Kidney epithelial cell (primary cell): ENCODE data around the gene TMCC2. TPM values are rescaled to one million over a fixed set of nuclear protein-coding genes. Genes with fewer than 3 reads are reported as not detected.

ENCODE experiments used
- DNase-seq: peaks from one replicate; pipeline ENCODE4 v3.0.0-alpha.2; 2010; ENCODE audit warnings: low read depth
- H3K27me3 ChIP-seq: 2 replicates; pipeline ENCODE4 v1.6.0; 2011; ENCODE audit warnings: low read length; ENCODE audit not compliant: control insufficient read depth, insufficient read depth
- H3K36me3 ChIP-seq: 2 replicates; pipeline ENCODE4 v1.5.1; 2011; ENCODE audit warnings: low read length; ENCODE audit not compliant: control insufficient read depth, insufficient read depth
- H3K4me3 ChIP-seq: 2 replicates; pipeline ENCODE4 v1.5.1; 2011; ENCODE audit warnings: low read depth, mild to moderate bottlenecking, control low read depth, low read length
- CTCF ChIP-seq: IDR thresholded peaks from 2 replicates; pipeline ENCODE4 v1.5.1; 2011; ENCODE audit warnings: mild to moderate bottlenecking, moderate library complexity, low read length, control low read depth, inconsistent platforms; ENCODE audit not compliant: insufficient read depth, poor library complexity, severe bottlenecking
- total RNA-seq: library from RNA; depleted of rRNA; stranded (reverse); fragments of >200 nt; gene quantifications from 2 replicates; pipeline ENCODE4 v1.2.3, GENCODE V29; 2015

Gene TMCC2
- total RNA-seq, 1 donor from 2014 or later = 12.7 TPM

- Histone ChIP-seq H3K27me3 (no peaks in the 10 kb centered on the region), H3K36me3 (no peaks in the 10 kb centered on the region), H3K4me3 (no peak overlapping the region)
- no peak for TF ChIP-seq CTCF
- DNase-seq = no peak
Observed at GRCh38 chr1:205257735-205258134, 30.0 kb downstream of the TMCC2 start.

GRCh38 chr1:205258261-205258691 lies 30.5 kb downstream of the TMCC2 start:
- no peak overlapping the region for H3K4me3 ChIP-seq
- TF ChIP-seq CTCF = no peak
- H3K36me3 ChIP-seq = no peaks in the 10 kb centered on the region
- no peak for DNase-seq
- no peaks in the 10 kb centered on the region for H3K27me3 ChIP-seq

- no peaks in the 10 kb centered on the region for H3K27me3 ChIP-seq
- no peak overlapping the region for H3K4me3 ChIP-seq
- H3K36me3 ChIP-seq = no peaks in the 10 kb centered on the region
- no peak for TF ChIP-seq CTCF
- DNase-seq = no peak
Observed at GRCh38 chr1:205258719-205259118, 31.0 kb downstream of the TMCC2 start.

GRCh38 chr1:205259324-205259832 lies 31.6 kb downstream of the TMCC2 start:
- TF ChIP-seq CTCF = no peak
- no peaks in the 10 kb centered on the region for H3K27me3 ChIP-seq
- no peak for DNase-seq
- H3K36me3 ChIP-seq = no peaks in the 10 kb centered on the region
- H3K4me3 ChIP-seq = no peak overlapping the region

- TF ChIP-seq CTCF = no peak
- DNase-seq = no peak
Observed at GRCh38 chr1:205259998-205260397, 32.3 kb downstream of the TMCC2 start.

More at GRCh38 chr1:205259998-205260397, 32.3 kb downstream of the TMCC2 start:
- Histone ChIP-seq H3K36me3 (no peaks in the 10 kb centered on the region), H3K4me3 (no peak overlapping the region), H3K27me3 (no peaks in the 10 kb centered on the region)
